Activated CD8-positive, alpha-beta memory T cell treated with anti-CD3 and anti-CD28 coated beads for 4 hours (primary cell): ENCODE data around the gene ADA.
"Not testable (repeated sequence)": the region's sequence is repeated elsewhere in the genome, so short reads cannot be mapped to it uniquely, and the experiment has no call there.

Experiments
- DNase-seq, 2 donors: peaks; one replicate each; pipeline ENCODE4 v3.0.0-alpha.2; 2020; ENCODE audit warnings: low read depth in 2 of 2

ADA gene

DNA sequence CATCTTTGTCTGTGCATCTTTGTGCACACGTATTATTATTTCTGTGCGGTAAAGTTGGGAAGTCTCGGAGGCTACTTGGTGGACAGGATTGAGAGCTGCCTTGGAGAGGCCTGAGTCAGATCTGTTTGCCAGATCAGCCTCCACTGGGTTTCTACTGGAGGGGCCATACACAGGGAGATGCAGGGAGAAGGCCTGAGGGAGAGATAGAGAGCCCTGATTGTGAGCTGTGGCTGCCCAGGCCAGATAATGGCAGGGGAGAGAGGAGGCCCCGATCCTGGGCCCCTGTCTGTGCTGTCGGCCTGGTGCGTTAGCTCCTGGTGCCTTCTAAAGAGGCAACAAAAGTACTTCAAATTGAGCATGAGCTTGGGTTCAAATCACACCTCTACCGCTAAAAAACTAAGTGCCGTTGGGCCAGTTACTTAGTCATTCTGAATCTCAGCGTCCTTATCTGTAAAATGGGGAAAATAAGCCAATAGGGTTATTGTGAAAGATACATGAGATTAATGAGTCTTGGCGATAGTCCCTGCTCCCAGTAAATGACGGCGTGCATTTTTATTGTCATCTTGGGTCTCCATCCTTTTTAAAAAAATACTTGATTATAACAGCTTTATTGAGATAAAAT is 27.6 kb upstream of the ADA start:
- no peak for DNase-seq

DNA sequence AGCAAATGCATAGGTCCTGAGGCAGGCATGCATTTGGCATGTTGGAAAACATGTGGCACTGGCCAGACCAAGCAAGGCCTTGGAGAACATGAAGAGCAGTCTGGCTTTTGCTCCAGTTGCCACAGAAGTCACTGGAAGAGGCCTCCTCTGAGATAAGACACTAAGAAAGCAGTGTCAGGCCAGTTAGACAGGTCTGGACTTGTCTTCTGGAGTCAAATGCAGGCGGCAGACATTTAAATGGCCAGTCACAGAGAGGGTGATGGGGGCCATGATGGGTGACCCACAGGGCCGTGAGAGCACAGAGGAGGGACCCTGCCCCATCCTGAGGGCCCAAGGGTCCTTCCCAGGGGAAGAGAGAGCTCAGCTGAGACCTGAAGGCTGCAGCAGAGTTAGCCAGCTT is 26.7 kb upstream of the ADA start:
- no peak for DNase-seq

DNA sequence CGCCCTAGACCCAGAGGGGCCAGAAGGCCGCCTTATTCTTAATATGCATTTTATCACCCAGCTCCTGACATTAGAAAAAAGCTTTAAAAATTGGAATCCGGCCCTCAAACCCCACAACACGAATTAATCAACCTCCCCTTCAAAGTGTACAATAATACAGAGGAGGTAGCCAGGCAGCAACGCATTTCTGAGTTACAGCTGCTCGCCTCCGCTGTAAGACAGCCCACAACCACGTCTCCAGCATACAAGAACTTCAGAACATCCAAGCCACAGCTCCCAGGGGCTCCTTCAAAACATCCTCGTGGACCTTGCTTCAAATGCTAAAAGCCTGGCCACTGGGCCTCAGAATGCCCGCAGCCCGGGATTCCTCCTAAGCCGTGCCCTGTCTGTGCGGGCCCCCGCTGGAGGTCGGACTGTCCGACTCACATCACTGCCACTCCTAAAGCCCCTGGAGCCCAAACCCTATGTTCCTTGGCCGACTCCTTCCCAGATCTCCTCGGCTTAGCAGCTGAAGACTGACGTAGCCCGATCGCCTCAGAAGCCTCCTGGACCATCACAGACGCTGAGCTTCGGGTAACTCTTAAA is 20.9 kb upstream of the ADA start:
- not testable (repeated sequence) for DNase-seq

DNA sequence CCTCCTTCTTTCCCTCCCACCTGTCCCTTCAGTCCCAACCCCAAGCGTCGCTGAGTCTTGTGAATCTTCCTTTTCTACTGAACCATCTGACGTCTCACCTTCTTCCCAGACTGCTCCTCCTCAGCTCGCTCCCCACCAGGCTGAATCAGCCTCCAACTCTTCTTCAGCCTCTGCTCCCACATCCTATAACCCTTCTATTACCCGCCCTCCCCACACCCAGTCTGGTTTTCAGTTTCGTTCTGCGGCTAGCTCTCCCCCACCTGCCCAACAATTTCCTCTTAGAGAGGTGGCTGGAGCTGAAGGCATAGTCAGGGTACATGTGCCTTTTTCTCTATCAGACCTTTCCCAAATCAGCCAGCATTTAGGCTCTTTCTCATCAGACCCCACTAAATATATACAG is 20.0 kb upstream of the ADA start:
- DNase-seq = peak; percentile 50 to 61

DNA sequence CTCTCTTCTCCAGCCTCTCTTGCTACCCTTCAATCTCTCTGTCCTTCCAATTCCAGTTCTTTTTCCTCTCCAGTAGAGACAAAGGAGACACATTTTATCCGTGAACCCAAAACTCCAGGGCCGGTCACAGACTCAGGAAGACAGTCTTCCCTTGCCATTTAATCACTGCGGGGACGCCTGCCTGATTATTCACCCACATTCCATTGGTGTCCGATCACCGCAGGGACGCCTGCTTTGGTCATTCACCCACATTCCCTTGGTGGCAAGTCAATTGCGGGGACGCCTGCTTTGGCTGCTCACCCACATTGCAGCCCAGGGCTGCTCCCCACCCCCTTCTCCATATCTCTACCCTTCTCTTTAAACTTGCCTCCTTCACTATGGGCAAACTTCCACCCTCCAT is 19.4 kb upstream of the ADA start:
- not testable (repeated sequence) for DNase-seq

DNA sequence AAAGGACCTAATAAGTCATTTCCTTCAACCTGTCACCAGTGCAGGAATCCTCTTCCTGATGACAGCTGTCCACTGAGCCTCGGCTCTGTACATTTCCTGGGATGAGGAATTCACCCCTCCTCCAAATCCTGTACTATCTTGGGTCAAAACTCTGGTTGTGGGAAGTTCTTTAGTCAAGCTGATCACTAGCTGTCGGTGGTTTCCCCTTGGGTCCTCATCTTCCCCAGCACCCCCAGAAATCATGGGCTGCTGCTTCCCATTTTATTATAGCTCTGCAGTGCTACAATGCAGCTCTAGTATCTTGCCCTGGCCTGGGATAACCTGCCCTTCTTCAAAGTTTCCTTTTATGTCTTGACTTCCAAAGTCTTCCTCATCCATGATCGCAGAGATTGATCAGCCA is 14.6 kb upstream of the ADA start:
- DNase-seq = no peak

DNA sequence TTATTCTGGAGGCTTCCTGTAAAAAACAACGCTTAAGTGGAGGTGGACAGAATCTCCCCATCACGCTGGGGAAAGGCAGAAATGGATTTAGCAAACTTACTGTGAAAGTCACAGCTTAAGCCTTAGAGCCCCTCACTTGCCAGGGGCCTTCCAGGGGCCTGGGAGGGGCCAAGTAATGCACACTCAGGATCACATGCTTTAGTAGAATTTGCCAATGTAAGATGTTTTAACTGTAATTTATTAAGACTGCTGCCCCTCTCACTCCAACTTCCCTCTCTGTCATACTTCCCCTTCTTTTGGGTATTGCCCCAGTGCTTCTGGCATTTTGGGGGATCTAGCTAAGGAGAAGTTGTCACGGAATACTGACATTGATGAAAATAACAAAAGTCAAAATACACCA is 12.6 kb upstream of the ADA start:
- DNase-seq = no peak

DNA sequence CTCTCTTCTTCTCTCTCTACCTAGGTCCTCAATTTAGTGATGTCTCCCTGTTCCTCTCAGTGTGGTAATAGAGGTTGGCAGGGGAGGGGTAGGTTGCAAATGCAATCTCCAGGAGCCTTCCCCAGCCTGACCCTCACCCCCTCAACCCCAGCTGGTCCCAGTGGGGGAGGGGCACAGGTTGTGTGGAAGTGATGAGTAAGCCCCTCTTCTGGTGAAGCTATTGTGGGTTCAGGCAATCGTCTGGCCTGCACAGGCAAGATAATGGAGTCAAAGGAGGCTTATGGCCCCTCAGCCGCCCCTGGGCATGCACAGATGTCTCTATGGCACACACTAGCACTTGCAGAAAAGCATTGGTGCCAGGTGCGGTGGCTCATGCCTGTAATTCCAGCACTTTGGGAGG is 10.8 kb upstream of the ADA start:
- DNase-seq = no peak

DNA sequence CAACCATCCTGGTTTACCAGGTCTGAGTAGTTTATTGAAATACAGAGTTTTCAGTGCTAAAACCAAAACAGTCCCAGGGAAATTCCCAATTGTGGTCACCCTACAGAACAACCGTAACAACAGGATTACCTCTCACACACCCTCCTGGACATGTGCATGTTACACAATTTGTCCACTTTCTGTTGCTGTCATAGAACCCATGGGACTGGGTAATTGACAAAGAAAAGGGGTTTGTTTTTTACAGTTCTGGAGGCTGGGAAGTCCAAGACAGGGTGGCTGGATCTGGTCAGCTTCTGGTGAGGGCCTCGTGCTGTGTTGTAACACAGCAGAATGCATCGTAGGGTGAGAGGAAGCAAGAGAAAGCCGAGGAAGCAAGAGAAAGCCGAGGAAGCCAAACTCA is 9.1 kb upstream of the ADA start:
- DNase-seq = no peak

DNA sequence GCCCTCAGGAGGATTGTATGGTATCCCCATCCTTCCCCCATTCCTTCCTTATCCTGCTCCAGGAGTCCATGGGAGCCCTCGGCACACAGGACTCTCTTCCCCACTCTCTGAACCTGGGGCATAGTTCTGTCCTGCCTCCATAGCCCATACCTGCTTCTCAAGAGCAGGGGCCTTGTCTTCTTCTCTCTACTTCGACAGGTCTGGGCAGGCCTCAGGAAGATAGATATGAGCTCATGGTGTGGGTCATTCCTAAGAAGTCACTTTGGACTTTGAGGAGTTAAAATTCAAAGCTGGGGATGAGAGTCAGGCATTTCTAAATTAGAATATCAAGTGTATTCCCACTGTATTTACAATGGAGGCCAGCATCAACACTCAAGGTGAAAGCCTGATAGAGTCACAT is 8.4 kb upstream of the ADA start:
- DNase-seq = no peak

DNA sequence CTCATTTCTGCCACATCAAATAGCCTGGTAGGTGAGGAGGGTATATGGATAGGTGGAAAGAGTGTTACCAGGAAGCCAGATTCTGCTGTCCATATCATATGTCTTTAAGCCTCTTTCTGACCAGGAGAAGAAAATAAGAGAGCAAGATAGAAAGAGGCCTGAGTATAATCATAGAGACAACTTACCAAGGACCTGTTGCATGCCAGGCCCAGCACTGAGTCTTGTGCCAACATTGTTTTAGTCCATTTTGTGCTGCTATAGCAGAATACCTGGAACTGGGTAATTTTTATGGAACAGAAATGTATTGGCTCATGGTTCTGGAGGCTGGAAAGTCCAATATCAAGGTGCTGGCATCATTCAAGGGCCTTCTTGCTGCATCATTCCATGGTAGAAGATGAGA is 7.3 kb upstream of the ADA start:
- DNase-seq = no peak

DNA sequence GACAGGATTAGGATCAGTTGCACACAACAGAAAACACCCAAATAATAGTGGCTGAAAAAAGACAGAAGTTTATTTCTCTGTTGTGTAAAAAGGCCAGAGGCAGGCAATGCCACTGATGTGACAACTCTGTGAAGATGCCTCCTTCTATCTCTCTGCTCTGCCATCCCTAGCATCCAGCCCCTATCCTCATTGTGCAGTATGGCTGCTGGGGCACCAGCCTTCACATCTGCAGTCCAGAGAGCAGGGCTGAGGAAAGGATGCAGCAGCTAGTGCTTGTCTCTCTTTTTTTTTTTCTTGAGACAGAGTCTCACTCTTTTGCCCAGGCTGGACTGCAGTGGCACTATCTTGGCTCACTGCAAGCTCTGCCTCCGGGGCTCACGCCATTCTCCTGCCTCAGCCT is 6.4 kb upstream of the ADA start:
- DNase-seq = no peak

DNA sequence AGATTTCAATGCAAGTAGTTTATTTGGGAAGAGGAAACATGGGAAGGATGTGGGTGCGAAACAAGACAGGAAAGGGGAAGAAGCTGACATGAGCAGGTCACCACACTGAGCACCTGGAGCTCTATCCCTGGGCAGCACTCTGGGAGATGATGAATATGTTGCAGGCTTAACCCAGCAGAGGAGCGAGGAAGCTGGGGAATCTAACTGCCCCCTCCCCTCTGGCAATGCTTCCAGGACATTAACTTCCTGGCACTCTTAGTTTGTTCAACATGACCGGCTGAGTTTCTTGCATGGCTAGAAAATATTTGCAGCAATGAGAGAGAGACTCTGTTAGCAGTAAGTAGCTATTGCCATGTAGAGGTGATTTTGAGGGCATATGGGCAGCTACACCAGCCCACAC is 4.9 kb upstream of the ADA start:
- DNase-seq = no peak

DNA sequence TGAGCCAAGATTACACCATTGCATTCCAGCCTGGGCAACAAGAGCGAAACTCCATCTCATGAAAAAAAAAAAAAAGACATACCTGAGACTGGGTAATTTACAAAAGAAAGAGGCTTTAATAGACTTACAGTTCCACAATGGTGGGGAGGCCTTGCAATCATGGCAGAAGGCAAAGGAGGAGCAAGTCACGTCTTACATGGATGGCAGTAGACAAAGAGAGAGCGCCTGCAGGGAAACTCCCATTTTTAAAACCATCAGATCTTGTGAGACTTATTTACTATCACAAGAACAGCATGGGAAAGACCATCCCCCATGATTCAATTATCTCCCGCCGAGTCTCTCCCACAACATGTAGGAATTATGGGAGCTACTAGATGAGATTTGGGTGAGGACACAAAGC is 2.7 kb upstream of the ADA start:
- DNase-seq = not testable (repeated sequence)

DNA sequence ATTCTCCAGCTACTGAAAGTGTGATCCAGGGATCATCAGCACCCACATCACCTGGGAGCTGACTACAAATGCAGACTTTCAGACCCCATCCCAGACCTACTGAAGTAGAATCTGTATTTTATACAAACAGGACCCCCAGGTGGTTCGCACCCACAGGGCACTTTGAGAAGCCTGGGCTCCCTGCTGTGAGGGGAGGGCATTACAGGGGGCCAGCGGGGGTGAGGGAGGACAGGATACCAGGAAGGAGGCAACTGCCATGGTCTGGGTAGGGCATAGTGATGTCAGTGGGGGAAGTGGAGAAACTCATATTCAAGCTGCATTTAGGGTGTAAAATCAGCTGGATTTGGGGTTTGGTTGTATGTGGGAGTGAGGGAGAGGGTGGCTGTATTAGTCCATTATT is 2.0 kb upstream of the ADA start:
- no peak for DNase-seq

DNA sequence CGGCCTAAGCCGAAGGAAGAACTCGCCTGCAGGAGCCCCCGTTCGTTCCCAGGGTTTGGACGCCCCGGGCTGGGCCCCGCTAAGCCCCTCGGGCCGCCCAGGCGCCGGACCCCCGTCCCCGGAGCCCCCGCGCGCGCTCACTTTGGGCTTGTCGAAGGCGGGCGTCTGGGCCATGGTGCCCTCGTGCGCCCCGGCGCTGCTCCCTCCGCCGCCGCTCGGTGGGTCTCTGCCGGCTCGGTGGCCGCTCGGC is 140 bp downstream of the ADA start:
- no peak for DNase-seq

DNA sequence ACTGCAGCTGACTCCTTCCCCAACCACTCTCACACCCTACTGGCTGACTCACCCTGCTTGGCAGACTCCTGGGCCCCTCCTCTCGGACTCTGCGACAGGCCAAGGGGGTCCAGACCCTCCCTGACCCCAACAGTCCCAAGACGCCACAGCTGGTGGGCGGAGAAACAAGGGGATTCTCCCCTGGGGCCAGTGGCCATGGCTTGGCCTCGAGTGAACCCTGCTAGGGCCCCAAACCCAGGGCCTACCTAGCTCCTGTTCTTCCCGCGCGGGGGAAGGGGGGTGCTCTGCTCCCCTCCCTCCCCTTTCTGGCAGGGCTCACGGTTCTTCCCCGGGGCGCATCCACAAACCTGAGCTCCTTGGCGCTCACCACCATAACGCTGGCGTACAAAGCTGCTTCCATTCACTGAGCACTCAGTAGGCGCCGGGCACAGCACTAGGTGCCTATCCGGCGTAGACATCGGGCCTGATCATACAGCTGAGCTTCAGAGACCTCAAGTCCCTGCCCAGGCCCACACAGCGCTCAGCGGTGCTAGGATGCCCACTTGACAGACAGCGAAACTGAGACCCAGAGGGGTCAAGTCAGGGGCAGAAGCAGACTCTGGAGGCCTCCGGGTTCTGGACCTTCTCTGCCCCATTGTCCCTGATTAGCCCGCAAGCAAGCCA is 597 bp downstream of the ADA start:
- DNase-seq = no peak

DNA sequence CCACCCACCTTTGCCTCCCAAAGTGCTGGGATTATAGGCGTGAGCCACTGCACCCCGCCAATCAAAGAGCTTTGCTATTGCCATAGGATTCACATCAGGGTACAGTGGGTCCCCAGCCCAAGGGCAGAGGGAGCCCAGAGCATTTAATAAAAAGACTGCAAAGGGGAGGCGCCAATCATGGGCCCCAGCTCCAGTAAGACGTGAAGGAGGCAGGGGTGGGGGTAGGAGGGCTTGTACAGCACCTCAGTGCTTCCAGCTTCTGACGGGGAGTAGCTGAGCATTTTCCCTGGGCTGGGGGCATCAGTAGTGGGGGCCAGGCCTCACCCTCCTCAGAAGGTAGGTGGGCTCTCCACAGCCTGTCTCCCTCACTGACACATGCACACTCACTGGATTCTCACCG is 1.5 kb downstream of the ADA start:
- no peak for DNase-seq

DNA sequence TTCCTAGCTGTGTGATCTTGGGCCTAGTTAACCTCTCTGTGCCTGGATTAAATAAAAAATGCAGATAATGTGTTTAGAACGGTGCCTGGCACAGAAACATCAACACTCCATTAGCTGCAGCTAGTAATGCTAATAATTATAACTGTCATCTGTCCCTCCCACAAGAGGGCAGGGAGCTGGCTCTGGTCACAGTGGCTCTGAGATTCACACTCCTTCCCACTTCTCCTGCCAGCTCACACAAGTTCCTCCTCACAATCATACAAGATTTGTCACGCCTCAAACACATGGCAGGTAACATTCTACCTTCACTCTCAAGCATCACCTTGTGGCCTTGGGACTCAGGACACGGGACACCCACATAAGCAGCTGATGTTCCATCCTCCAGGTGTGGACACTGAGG is 2.4 kb downstream of the ADA start:
- DNase-seq = no peak

DNA sequence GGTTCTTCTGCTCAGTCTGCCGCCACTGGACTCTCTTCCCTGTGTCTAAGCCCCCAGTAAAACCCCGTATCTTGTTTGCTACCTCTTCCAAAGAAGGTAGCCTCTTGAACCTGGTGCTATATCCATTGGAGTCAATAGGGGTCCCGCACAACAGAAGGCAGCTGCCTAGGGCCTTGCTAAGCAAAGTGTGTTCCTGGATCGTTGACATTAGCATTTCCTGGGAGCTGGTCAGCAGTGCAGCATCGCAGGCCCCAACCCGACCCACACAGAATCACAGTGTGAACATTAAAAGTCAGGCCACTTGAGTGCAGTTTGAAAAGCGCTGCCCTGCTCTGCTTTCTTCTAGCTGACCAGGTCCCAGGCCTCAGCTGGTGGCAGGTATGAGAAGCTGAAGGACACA is 2.9 kb downstream of the ADA start:
- DNase-seq = no peak

DNA sequence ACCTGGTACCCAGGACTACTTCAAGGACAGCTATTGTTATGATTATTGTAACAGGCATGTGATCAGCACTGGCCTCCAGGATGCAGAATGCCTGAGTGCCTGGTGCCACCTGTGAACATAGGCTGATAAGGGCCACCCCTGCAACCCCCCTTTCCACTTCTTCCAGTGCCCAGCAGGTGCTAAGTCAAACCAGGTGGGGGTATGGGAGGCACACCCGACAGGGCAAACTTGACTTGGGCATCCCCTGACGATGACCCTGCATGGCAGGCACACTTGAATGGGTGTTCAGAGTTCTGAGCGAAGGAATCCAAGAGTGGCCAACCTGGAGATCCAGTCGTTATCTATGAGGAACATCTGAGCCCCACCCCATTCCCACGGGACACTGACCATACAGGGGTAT is 3.4 kb downstream of the ADA start:
- DNase-seq = no peak

DNA sequence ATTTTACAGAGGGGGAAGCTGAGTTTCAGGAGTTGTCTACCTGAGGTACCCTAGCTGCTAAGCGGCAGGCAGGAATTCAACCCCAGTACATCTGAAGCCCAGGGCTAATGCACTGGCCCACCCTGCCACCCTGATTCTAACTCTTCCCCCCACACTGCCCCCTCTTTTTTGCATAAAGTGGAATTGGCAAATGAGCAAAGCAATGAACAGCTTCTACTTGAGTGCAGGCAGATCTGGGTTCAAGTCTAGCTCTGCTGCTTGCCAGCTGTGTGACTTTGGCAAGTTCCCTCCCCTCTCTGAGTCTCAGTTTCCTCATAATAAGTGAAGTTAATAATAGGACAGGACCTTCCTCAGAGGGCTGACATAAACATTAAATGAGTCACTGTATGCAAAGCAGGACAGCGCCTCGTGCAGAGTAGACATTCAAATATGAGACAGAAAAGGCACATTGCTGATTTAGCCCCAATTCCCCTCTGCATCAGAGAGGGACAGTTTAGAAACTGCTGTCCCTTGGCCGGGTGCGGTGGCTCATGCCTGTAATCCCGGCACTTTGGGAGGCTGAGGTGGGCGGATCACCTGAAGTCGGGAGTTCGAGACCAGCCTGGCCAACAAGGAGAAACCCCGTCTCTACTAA is 4.7 kb downstream of the ADA start:
- no peak for DNase-seq

DNA sequence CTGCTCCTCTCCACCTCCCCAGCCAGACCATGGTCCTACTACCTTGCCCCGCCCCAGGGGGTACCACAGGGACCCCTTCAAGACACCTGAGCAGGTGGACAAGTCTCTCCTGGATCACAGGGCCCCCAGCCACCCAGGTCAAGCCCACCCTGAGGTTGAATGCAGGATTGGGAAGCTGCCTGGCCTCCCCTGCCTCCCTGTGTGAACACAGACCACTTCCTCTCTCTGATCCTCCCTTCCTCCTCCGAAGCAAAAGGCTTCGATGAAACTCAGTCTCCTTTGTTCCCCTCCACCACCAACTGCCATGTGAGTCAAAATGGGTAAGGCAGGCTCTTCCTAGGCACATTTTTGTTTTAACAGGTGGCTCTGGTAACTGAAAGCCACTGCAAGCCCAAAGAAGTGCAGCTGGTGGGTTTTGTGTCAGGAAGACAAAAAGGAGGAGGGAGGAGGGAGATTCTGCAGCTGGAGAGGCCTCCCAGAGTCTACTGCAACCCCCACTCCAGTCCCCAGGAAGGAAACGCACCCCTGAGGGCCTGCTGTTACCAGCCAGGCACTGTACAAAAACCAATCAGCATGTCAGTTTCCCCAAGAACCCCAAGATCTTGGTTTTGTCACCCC is 5.4 kb downstream of the ADA start:
- DNase-seq = no peak
